Right cardiac atrium (tissue), 5 donors: ENCODE results near the gene APLP2. TPM values are rescaled to one million over a fixed set of nuclear protein-coding genes. Genes with fewer than 3 reads are reported as not detected.
"Not testable (repeated sequence)": the region's sequence is repeated elsewhere in the genome, so short reads cannot be mapped to it uniquely, and the experiment has no call there.

Experiments used
- ATAC-seq, 2 donors: fragments of 200-7000 bp; cut with Tn5 transposase; one replicate each; pipeline versions ENCODE4 v1.8.0 to v1.9.1; 2020; ENCODE audit warnings: moderate library complexity in 2 of 2, mild to moderate bottlenecking in 1 of 2
- DNase-seq, 3 donors: peaks; one replicate each; pipeline ENCODE4 v3.0.0-alpha.2; 2020
- H3K27ac ChIP-seq: one replicate; pipeline ENCODE4 v1.5.1; 2013; ENCODE audit warnings: mild to moderate bottlenecking, low read length, control low read depth, moderate library complexity
- H3K27me3 ChIP-seq: one replicate; pipeline ENCODE4 v1.6.1; 2013; ENCODE audit not compliant: control insufficient read depth, insufficient read depth
- H3K4me1 ChIP-seq: one replicate; pipeline ENCODE4 v1.6.1; 2013; ENCODE audit warnings: low read length; ENCODE audit not compliant: control insufficient read depth, insufficient read depth
- H3K4me3 ChIP-seq: one replicate; pipeline ENCODE4 v1.5.1; 2013; ENCODE audit warnings: low read length, control low read depth
- H3K9me3 ChIP-seq: one replicate; pipeline ENCODE4 v1.6.1; 2013; ENCODE audit warnings: low read length; ENCODE audit not compliant: control insufficient read depth
- WGBS: extraction: QIAGEN DNeasy Blood & Tissue Kit; methylation state at CpG from one replicate; pipeline ENCODE4 v1.1.7; 2013; 5-methylcytosine and 5-hydroxymethylcytosine counted together
- intact Hi-C, 4 donors: fragments of 100-400 bp; cut with DNase I; formaldehyde crosslinking; loops; one replicate each; pipeline versions ENCODE4 v1.11.0 to v1.14.0; 2022 to 2023
- polyA plus RNA-seq: library from polyadenylated mRNA; stranded (reverse); fragments of 200-250 nt; gene quantifications from one replicate; pipeline ENCODE4 v1.2.3, GENCODE V29; 2013
- total RNA-seq, 4 donors: library from RNA; stranded (reverse); fragmentation: NEBNext Ultra II Directional; extraction: Animal tissue kit (Norgen Biotek cat#: 25700); gene quantifications; one replicate each; pipeline ENCODE4 v1.2.1, GENCODE V29; 2021
- donor health status: healthy with polysubstance abuse.
- donor health status: DM: no; HTN: yes; CAD: no.
- donor health status: DM: no; HTN: no; CAD: no.
- donor health status: DM: no; HTN: yes; CAD: no; lungs with severe emphysema.
- donor health status: DM: yes; HTN: yes; CAD: no.

APLP2 gene
- total and polyA plus RNA-seq, 5 donors, result 228 to 375 (median 330) TPM

DNA sequence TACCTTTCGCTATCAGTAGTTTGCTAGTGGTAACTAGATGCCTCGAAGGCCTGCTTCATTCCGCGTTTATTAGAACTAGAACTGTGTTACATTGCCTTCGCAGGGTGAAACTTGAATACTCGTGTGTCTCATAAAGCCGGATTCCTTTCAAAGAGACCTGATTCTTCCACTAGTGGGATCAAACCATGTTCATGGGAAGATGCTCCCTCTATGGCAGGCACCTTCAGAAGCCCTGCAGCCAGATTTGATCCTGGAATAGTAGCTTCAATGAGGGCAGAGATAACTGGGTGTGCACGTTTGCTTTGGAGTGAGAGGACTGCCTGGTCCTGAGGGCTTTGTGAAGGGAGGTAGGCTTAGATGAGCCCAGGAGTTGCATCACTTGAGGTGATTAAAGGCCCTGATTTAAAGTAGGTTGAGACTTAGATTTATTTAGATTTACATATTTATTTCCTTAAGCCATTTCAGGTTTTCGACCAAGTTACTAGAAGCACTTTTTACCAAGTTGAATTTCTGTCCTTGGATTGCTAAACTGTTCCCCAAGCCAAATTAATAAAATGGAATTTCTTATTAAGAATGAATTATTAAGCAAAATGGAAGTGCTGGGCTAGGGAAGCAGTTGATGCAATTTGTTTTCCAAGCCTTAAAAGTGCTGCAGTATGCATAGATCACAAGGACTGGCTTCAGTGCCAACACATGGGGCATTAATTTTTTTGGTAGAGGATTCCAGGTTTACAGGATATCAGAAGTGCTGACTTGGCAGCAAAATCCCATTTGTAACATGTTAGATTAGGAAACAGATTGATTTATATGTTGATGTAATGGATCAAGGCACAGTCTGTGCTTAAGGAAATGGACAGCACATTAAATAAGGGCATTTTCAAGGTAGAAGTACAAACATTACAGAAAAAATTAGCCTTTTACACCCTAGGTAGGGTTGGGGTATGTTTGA lies 32.9 kb downstream of the APLP2 start:
- DNase-seq (no peak), ATAC-seq (peak in 1 of 2 donors; percentile 24)
- H3K4me3 ChIP-seq, result no peak overlapping the region
- WGBS, result 89% methylated on average over 9 of the region's 9 CpGs
- intact Hi-C loops, result no loop called here
- no peaks in the 10 kb centered on the region for H3K9me3 ChIP-seq
- H3K4me1 ChIP-seq, result peaks cover 13% of the 10 kb centered on the region
- H3K27ac ChIP-seq, result no peak overlapping the region
- no peaks in the 10 kb centered on the region for H3K27me3 ChIP-seq

DNA sequence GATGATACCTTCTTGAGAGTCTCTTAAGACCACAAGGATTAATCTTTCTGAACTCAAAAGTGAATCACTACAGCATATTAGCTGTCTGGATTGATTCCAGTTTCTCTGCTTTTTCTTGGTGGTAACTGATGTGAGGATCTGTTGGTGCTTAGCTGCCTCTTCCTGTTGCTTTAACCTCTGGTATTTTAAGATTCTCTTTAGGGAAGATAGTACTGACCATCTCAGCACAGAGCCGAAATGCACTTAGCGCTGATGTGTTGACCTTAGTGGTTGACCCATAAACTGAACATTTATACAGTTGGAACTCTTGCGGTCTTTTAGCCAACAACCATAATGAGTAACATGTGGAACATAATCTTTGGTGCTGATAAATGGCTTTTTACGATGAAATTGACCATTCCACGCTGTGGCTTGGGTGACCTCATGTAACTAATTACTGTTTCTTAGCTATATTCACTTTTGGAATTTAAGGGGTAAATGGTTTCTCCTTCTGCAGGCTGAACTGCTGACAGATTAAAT lies 33.7 kb downstream of the APLP2 start:
- no peaks in the 10 kb centered on the region for H3K27me3 ChIP-seq
- WGBS, result 37% methylated on average over 5 of the region's 5 CpGs
- DNase-seq, result no peak
- intact Hi-C loops, result no loop called here
- no peaks in the 10 kb centered on the region for H3K9me3 ChIP-seq
- ATAC-seq, result peak; percentile 57 to 74
- H3K4me3 ChIP-seq, result no peak overlapping the region
- H3K4me1 ChIP-seq, result peaks cover 13% of the 10 kb centered on the region
- no peak overlapping the region for H3K27ac ChIP-seq

GRCh38 chr11:130106381-130106780 lies 36.7 kb downstream of the APLP2 start:
- Histone ChIP-seq H3K27me3 (no peaks in the 10 kb centered on the region), H3K4me3 (no peak overlapping the region), H3K27ac (no peak overlapping the region), H3K9me3 (no peaks in the 10 kb centered on the region), H3K4me1 (peaks cover 10% of the 10 kb centered on the region)
- intact Hi-C loops, result no loop called here
- DNase-seq, result no peak
- ATAC-seq, result no peak
- WGBS, result 74% methylated on average over 5 of the region's 5 CpGs

- H3K4me3 ChIP-seq, DNase-seq, H3K4me1 ChIP-seq, H3K27me3 ChIP-seq, intact Hi-C loops, H3K27ac ChIP-seq, ATAC-seq, H3K9me3 ChIP-seq: not testable (repeated sequence)
- WGBS, result 95% methylated on average over 4 of the region's 4 CpGs
These were observed 39.0 kb downstream of the APLP2 start for GRCh38 chr11:130108671-130109070.

- H3K4me3 ChIP-seq, result no peak overlapping the region
- no peak overlapping the region for H3K27ac ChIP-seq
- intact Hi-C loops, result no loop called here
- H3K4me1 ChIP-seq, result peaks cover 2% of the 10 kb centered on the region
- H3K27me3 ChIP-seq, result no peaks in the 10 kb centered on the region
- H3K9me3 ChIP-seq, result no peaks in the 10 kb centered on the region
- WGBS, result 89% methylated on average over 2 of the region's 2 CpGs
- DNase-seq, result no peak
- ATAC-seq, result no peak
These were observed 39.7 kb downstream of the APLP2 start for GRCh38 chr11:130109386-130109785.

DNA sequence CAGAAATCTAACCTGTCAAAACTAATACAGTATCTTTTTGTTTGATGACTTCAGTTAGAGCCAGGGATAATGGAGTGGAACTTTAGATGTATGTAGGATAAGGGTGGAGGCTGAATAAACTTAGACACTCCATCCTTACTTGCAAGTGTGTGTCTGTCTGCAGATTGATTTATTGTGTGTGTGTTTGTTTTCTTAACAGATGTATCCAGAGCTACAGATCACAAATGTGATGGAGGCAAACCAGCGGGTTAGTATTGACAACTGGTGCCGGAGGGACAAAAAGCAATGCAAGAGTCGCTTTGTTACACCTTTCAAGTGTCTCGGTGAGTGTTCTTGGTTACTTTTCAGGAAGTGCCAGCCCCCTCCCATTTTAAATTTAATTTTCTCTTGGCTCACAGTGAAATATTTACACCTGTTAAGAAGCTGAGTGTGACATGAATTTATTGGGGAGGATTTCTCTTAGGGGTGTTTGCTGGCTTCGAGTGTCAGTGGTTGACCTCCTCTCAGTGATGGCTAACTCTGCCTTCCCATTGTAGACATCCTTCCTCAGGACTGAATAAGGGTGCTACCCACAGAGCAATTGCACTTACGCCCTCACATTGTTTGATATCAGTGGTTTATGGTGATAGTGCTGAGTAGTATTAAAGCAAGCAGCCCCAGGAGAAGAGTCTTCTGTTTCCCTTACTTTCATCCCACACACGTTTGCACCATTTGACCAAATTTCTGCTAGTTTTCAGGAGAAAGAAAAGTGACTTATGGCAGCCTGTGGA lies 40.8 kb downstream of the APLP2 start:
- no peaks in the 10 kb centered on the region for H3K9me3 ChIP-seq
- H3K4me1 ChIP-seq, result peaks cover 2% of the 10 kb centered on the region
- H3K4me3 ChIP-seq, result no peak overlapping the region
- ATAC-seq (no peak), DNase-seq (no peak)
- H3K27me3 ChIP-seq, result no peaks in the 10 kb centered on the region
- intact Hi-C loops, result no loop called here
- H3K27ac ChIP-seq, result no peak overlapping the region
- WGBS, result 74% methylated on average over 7 of the region's 7 CpGs

GRCh38 chr11:130112071-130112830 lies 42.6 kb downstream of the APLP2 start:
- intact Hi-C loops, result no loop called here

DNA sequence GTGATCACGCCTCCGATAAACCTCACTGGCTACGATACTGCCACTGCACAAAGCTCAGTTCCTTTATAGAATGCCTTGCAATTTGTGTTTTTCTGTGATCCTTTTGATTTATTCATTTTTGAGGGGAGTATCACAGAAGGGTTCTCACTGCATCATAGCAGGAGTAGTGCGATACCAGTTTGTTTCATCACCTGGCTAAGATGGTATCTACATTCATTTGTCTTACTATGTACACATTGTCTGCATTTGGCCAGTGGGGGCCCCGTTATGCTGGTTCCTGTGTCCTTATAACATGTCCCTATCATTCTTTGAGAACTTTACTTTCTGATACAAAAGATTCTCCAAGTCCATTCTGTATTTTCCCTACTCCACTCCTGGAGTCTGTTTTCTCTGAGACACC lies 44.6 kb downstream of the APLP2 start:
- DNase-seq (no peak), ATAC-seq (no peak)
- no peak overlapping the region for H3K4me3 ChIP-seq
- no peaks in the 10 kb centered on the region for H3K27me3 ChIP-seq
- H3K27ac ChIP-seq, result no peak overlapping the region
- H3K9me3 ChIP-seq, result no peaks in the 10 kb centered on the region
- H3K4me1 ChIP-seq, result no peaks in the 10 kb centered on the region
- WGBS, result 93% methylated on average over 5 of the region's 5 CpGs
- intact Hi-C loops, result no loop called here

More at GRCh38 chr11:130112071-130112830, 42.6 kb downstream of the APLP2 start:
- WGBS, result 91% methylated on average over 10 of the region's 10 CpGs
- no peaks in the 10 kb centered on the region for H3K9me3 ChIP-seq
- DNase-seq (no peak), ATAC-seq (no peak)
- no peak overlapping the region for H3K4me3 ChIP-seq
- H3K27ac ChIP-seq, result no peak overlapping the region
- H3K4me1 ChIP-seq, result no peaks in the 10 kb centered on the region
- H3K27me3 ChIP-seq, result no peaks in the 10 kb centered on the region

- intact Hi-C loops, result no loop called here
- Histone ChIP-seq H3K4me1 (no peaks in the 10 kb centered on the region), H3K27ac (no peak overlapping the region), H3K9me3 (no peaks in the 10 kb centered on the region), H3K4me3 (no peak overlapping the region), H3K27me3 (no peaks in the 10 kb centered on the region)
- WGBS, result 94% methylated on average over 4 of the region's 4 CpGs
- DNase-seq, result no peak
- ATAC-seq, result no peak
These were observed 45.0 kb downstream of the APLP2 start for GRCh38 chr11:130114726-130115125.

GRCh38 chr11:130115218-130115617 lies 45.5 kb downstream of the APLP2 start:
- ATAC-seq (no peak), DNase-seq (no peak)
- WGBS, result 61% methylated on average over 2 of the region's 2 CpGs
- Histone ChIP-seq H3K27ac (no peak overlapping the region), H3K4me3 (no peak overlapping the region), H3K4me1 (peaks cover under 1% of the 10 kb centered on the region), H3K9me3 (no peaks in the 10 kb centered on the region), H3K27me3 (no peaks in the 10 kb centered on the region)
- intact Hi-C loops, result no loop called here
